Measurements from ENCODE around the gene NLRP8.

NLRP8 gene

DNA sequence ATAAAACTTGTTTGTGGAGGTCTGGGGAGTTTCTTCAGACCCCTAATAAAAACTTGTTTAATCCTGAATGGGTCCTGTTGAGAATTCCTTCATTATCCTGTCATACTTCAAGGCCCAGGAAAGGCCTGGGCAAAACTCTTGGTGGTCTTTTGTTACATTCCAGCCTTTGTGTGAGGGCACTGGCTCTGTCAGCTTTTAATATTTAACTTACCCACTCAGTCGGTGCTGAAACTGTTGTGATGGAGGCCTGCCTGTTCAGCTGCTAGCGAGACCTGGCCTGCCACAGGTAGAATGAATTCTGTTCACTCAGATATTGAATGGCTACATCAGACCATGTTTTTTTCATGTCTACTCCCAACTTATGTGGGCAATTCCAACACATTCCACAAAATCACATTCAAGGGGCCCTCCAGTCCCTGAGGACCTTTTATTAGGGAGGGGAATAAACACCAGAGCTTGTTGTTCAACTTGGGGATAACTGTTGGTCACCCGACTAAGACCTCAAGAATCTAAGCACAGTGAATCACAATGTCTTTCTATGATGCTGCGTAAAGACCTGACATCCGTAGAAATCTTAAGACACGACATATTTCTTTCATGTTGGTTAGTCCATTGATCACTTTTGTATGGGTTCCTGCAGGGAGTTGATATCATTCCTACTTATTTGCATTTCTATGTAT lies 12.5 kb downstream of the NLRP8 start:
- DNase-seq (ENCODE audit: low spot score), result no peak
- TF ChIP-seq, protein P1, sequence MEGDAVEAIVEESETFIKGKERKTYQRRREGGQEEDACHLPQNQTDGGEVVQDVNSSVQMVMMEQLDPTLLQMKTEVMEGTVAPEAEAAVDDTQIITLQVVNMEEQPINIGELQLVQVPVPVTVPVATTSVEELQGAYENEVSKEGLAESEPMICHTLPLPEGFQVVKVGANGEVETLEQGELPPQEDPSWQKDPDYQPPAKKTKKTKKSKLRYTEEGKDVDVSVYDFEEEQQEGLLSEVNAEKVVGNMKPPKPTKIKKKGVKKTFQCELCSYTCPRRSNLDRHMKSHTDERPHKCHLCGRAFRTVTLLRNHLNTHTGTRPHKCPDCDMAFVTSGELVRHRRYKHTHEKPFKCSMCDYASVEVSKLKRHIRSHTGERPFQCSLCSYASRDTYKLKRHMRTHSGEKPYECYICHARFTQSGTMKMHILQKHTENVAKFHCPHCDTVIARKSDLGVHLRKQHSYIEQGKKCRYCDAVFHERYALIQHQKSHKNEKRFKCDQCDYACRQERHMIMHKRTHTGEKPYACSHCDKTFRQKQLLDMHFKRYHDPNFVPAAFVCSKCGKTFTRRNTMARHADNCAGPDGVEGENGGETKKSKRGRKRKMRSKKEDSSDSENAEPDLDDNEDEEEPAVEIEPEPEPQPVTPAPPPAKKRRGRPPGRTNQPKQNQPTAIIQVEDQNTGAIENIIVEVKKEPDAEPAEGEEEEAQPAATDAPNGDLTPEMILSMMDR (IDR thresholded peaks at IDR 0.05; ENCODE audit: extremely low read depth, insufficient read depth, missing control alignments), result no peak
- in situ Hi-C loops (cut with MboI; ENCODE audit: low pct_unique_long_range_greater_than_20kb, low sequenced_read_pairs, unreplicated experiment), result no loop called here

DNA sequence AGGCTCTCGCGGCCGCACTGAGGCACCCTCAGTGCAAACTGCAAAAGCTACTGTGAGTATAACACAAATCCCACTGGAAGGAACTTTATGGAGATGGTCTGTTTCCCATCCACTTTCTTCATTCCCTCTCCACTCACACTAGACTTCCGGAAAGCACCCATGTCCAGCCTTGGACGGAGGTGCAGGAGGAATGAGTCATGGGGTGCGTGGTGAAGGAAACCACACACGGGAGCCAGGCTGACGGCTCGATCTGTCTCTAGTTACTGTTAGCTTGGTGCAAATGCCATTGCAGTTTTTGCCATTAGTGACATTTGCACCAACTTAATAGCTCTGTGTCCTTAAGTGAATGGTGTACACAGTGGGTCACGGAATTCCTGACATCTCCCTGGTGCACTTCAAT lies 14.6 kb downstream of the NLRP8 start:
- TF ChIP-seq, protein P1 (IDR thresholded peaks at IDR 0.05; ENCODE audit: extremely low read depth, insufficient read depth, missing control alignments), result no peak
- DNase-seq (ENCODE audit: low spot score), result no peak
- in situ Hi-C loops (cut with MboI; ENCODE audit: low pct_unique_long_range_greater_than_20kb, low sequenced_read_pairs, unreplicated experiment), result no loop called here

DNA sequence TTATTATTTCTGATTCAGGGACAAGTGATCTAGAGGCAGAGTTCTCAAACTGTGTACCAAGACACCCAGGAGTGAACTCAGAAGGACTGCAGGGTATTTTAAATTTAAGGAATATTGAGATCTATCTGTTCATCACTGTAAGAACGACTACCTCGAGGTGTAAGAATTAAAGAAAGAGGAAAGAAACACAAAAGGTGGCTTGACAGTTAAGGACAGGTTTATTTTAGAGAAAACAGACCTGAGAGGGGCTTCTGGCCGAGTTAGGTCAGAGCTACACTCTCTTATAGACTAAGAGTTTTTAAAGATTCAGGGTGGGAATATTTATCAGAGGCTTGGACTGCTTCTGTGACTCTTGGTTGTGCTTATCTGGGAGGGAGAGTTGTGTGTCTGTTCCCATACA lies 26.4 kb downstream of the NLRP8 start:
- TF ChIP-seq, protein P1 (IDR thresholded peaks at IDR 0.05; ENCODE audit: extremely low read depth, insufficient read depth, missing control alignments), result no peak
- DNase-seq (ENCODE audit: low spot score), result no peak
- in situ Hi-C loops (cut with MboI; ENCODE audit: low pct_unique_long_range_greater_than_20kb, low sequenced_read_pairs, unreplicated experiment), result no loop called here

DNA sequence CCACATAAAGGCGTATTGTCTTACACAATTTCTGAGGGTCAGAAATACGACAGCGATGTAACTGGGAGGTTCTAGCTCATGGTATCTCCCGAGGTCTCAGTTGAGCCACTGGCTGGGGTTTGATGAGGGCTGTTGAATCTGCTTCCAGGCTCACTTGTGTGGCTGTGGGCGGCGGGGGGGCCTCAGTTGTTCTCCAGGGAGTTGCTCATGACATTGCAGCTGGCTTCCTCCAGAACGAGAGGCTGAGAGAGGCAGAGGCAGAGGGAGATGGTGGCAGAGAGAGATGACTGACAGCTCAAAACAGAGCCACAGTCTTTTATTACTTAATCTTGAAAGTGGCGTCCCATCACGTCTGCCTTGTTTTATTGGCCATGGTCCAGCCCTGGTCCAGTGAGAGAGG lies 32.8 kb downstream of the NLRP8 start:
- TF ChIP-seq, protein P1 (IDR thresholded peaks at IDR 0.05; ENCODE audit: extremely low read depth, insufficient read depth, missing control alignments), result no peak
- in situ Hi-C loops (cut with MboI; ENCODE audit: low pct_unique_long_range_greater_than_20kb, low sequenced_read_pairs, unreplicated experiment), result no loop called here
- no peak for DNase-seq (ENCODE audit: low spot score)

DNA sequence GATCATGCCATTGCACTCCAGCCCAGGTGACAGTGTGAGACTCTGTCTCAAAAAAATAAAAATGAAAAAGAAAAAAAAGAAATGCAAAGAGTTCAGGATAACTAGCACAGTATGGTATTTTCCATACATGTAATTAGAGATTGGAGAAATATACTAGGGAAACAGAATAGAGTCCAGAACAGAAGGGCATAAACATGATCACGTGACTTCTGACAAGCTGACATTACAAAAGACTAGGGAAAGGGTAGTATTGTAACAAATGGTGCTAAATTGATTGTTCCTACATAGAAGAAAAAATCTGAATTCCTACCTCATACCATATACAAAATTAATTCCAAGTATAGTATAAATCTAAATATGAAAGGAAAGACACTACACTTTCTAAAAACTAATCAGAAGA lies 37.6 kb downstream of the NLRP8 start:
- TF ChIP-seq, protein P1 (IDR thresholded peaks at IDR 0.05; ENCODE audit: extremely low read depth, insufficient read depth, missing control alignments), result no peak
- DNase-seq (ENCODE audit: low spot score), result no peak
- in situ Hi-C loops (cut with MboI; ENCODE audit: low pct_unique_long_range_greater_than_20kb, low sequenced_read_pairs, unreplicated experiment), result no loop called here

DNA sequence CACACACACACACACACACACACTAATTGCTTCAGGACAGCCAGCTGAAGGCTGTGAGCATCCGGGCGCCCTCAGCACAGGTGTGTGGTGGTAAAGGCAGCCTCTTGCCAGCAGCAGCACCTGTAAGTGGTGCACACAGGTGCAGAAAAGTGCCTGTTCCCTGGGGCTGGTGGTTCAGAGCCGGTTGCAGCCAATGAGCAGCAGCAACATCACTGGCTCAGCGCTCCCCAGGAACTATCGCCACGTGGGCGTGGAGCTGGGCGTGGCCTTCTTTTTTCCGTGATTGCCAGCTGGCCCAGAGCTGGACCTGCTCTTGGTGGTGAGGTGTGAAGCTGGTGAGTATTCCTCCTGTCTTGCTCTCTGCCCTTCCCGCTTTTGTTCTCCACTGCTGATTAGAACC lies 38.9 kb downstream of the NLRP8 start, which contains the start of gene NLRP5:
Gene NLRP5, plus strand, starts transcription at position 289 of the 400 bp plus-strand sequence.
- in situ Hi-C loops (cut with MboI; ENCODE audit: low pct_unique_long_range_greater_than_20kb, low sequenced_read_pairs, unreplicated experiment), result no loop called here
- no peak for DNase-seq (ENCODE audit: low spot score)
- TF ChIP-seq, protein P1 (IDR thresholded peaks at IDR 0.05; ENCODE audit: extremely low read depth, insufficient read depth, missing control alignments), result no peak

All from GM13977 (cell line).